A673 (cell line): ENCODE data around the gene SND1.

Source experiments
- EZH2 ChIP-seq: fragments of 200-600 bp; sonication (generic); IDR thresholded peaks from 2 replicates; pipeline ENCODE4 v1.6.1; 2017; ENCODE audit warnings: borderline replicate concordance, low read depth, mild to moderate bottlenecking, mixed read lengths, antibody characterized with exemption, low read length; ENCODE audit not compliant: poor library complexity, severe bottlenecking
- TF ChIP-seq, protein P1 (sequence below): fragments of 300-800, 200-600 bp; sonication (generic); conservative IDR thresholded peaks from 2 replicates; pipeline ENCODE4 v1.5.1; 2017; ENCODE audit warnings: low read depth, mild to moderate bottlenecking, antibody characterized with exemption, low read length, moderate library complexity, mixed read lengths

DNA sequence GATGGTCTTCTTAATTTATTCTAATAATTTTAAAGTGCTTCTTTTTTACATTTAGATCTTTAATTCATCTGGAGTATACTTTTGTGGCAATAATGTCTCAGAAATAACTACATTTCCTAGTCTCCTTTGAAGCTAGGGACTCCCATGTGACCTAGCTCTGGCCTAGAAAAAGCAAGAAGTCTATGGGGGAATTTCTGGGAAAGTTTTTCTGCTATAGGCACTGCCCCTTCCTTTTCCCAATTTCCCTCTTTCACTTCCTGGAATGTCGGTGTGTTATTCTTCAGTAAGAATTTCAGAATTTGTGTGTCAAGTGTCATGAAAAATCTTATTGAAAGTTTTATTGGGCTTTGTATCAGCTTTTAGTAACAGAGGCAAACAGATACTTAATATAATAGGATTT, 473.8 kb downstream of the SND1 start:
- TF ChIP-seq, protein P1, sequence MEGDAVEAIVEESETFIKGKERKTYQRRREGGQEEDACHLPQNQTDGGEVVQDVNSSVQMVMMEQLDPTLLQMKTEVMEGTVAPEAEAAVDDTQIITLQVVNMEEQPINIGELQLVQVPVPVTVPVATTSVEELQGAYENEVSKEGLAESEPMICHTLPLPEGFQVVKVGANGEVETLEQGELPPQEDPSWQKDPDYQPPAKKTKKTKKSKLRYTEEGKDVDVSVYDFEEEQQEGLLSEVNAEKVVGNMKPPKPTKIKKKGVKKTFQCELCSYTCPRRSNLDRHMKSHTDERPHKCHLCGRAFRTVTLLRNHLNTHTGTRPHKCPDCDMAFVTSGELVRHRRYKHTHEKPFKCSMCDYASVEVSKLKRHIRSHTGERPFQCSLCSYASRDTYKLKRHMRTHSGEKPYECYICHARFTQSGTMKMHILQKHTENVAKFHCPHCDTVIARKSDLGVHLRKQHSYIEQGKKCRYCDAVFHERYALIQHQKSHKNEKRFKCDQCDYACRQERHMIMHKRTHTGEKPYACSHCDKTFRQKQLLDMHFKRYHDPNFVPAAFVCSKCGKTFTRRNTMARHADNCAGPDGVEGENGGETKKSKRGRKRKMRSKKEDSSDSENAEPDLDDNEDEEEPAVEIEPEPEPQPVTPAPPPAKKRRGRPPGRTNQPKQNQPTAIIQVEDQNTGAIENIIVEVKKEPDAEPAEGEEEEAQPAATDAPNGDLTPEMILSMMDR: no peak
- TF ChIP-seq EZH2: no peak
